ENCODE results near the gene MRPL28. TPM values are rescaled to one million over a fixed set of nuclear protein-coding genes. Genes with fewer than 3 reads are reported as not detected.

The MRPL28 gene
- total and polyA plus RNA-seq, 2 donors (not counting 3 experiments of a cell fraction or from before 2014, with no cell fraction given): 104 to 180 TPM

DNA sequence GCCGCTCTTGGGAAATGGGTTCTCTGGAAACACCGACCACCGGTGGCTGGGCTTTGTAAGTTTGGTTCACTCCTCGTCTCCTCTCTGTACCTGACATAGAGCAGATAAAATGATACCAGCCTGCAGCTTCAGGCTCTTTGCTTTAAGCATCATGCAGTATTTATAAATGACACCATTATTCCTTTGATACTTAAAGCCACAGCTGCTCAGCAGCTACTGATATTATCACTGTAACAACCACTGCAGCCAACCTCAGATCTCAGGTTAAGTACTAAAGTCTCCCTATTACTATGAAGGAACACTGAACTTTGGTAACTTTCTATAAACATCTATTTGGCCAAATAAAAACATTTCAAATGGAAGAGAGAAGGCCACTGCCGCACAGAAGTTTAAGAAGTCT lies 52.8 kb downstream of the MRPL28 start:
- dilution Hi-C loops (cut with MboI; ENCODE audit: extremely low pct_ligation_motif_present, low sequenced_read_pairs): no loop called here
- BruUV-seq (replicated peaks): no TSS peak
- Histone ChIP-seq H3K9ac (replicated peaks; ENCODE audit: extremely low read depth, insufficient read depth, low read length) (no peak overlapping the region), H3K27ac (ENCODE audit: insufficient read depth, low read depth, low read length) (no peak overlapping the region), H3K4me2 (ENCODE audit: insufficient read depth, low read length) (no peak overlapping the region), H3K27me3 (ENCODE audit: control insufficient read depth in 2 of 2, insufficient read depth in 2 of 2, low read length in 2 of 2) (no peaks in the 10 kb centered on the region), H3K9me3 (replicated peaks; ENCODE audit: control insufficient read depth, insufficient read depth, low read length) (no peaks in the 10 kb centered on the region), H3K36me3 (ENCODE audit: control insufficient read depth in 2 of 2, extremely low read depth in 1 of 2, insufficient read depth in 2 of 2, low read length in 2 of 2) (peaks cover 2 to 19% of the 10 kb centered on the region in 2 experiments), H3K4me3 (replicated peaks in 1 of 3; ENCODE audit: insufficient read depth in 1 of 3, low read depth in 1 of 3, low read length in 3 of 3) (no peak overlapping the region), H3K79me2 (ENCODE audit: control insufficient read depth, insufficient read depth, low read length) (peaks cover 52% of the 10 kb centered on the region), H3K4me1 (ENCODE audit: control insufficient read depth, extremely low read depth, insufficient read depth, low read length) (no peaks in the 10 kb centered on the region), H3K9me1 (replicated peaks; ENCODE audit: control insufficient read depth, extremely low read depth, insufficient read depth, low read length) (no peaks in the 10 kb centered on the region), H4K20me1 (replicated peaks; ENCODE audit: control insufficient read depth, extremely low read depth, insufficient read depth, low read length) (no peaks in the 10 kb centered on the region), H2AFZ (ENCODE audit: low read depth, low read length) (no peak overlapping the region)
- intact Hi-C loops (cut with micrococcal nuclease): no loop called here
- CTCF ChIA-PET: no interaction called here
- FAIRE-seq (no peak), DNase-seq (ENCODE audit: low read depth, low spot score) (no peak)
- no peak for TF ChIP-seq FOS (IDR thresholded peaks at IDR 0.05; ENCODE audit: borderline replicate concordance, insufficient read depth, low read length)
- TF ChIP-seq GATA2 (IDR thresholded peaks at IDR 0.05; ENCODE audit: insufficient read depth, insufficient read length, low read depth, low read length): no peak
- TF ChIP-seq POLR2A (IDR thresholded peaks at IDR 0.05; ENCODE audit: low read depth, low read length): no peak
- POLR2A ChIA-PET: no interaction called here

Other genes with a start within 250 kb of the MRPL28 start
- gene NPRL3, start 231.9 kb downstream of the MRPL28 start, total RNA-seq: 36.3 and 40.4 TPM in 2 replicates
- 19.3 and 22.4 TPM in 2 replicates for gene NPRL3, start 231.9 kb downstream of the MRPL28 start, polyA plus RNA-seq
- not detected in 2 replicates for gene HBZ, start 217.9 kb downstream of the MRPL28 start, total RNA-seq
- gene HBZ, start 217.9 kb downstream of the MRPL28 start, polyA plus RNA-seq: not detected in 2 replicates
- not detected in 2 replicates for gene HBM, start 204.6 kb downstream of the MRPL28 start, total RNA-seq
- not detected in 2 replicates for gene HBM, start 204.6 kb downstream of the MRPL28 start, polyA plus RNA-seq
- gene HBA2, start 197.7 kb downstream of the MRPL28 start, total RNA-seq: not detected in 2 replicates
- not detected in 2 replicates for gene HBA2, start 197.7 kb downstream of the MRPL28 start, polyA plus RNA-seq
- not detected in 2 replicates for gene HBA1, start 193.9 kb downstream of the MRPL28 start, total RNA-seq
- gene HBA1, start 193.9 kb downstream of the MRPL28 start, polyA plus RNA-seq: not detected in 2 replicates
- gene HBQ1, start 190.1 kb downstream of the MRPL28 start, total RNA-seq: not detected in 2 replicates
- 0.75 and 2.5 TPM in 2 replicates for gene HBQ1, start 190.1 kb downstream of the MRPL28 start, polyA plus RNA-seq
- 86.6 and 94.7 TPM in 2 replicates for gene LUC7L, start 141.1 kb downstream of the MRPL28 start, total RNA-seq
- 57.6 and 75.4 TPM in 2 replicates for gene LUC7L, start 141.1 kb downstream of the MRPL28 start, polyA plus RNA-seq
- gene FAM234A, start 135.7 kb downstream of the MRPL28 start, total RNA-seq: 70.4 and 73.1 TPM in 2 replicates
- gene FAM234A, start 135.7 kb downstream of the MRPL28 start, polyA plus RNA-seq: 89.4 and 98.8 TPM in 2 replicates
- 3.0 and 5.5 TPM in 2 replicates for gene RGS11, start 94.6 kb downstream of the MRPL28 start, total RNA-seq
- gene RGS11, start 94.6 kb downstream of the MRPL28 start, polyA plus RNA-seq: 4.9 and 7.2 TPM in 2 replicates
- gene ARHGDIG, start 89.9 kb downstream of the MRPL28 start, total RNA-seq: 0.93 and 1.9 TPM in 2 replicates
- gene ARHGDIG, start 89.9 kb downstream of the MRPL28 start, polyA plus RNA-seq: 2.2 and 3.8 TPM in 2 replicates
- gene PDIA2, start 87.4 kb downstream of the MRPL28 start, total RNA-seq: 0.99 TPM in 1 of 2 replicates, not detected in the other
- gene PDIA2, start 87.4 kb downstream of the MRPL28 start, polyA plus RNA-seq: 0.63 and 0.75 TPM in 2 replicates
- gene AXIN1, start 17.8 kb downstream of the MRPL28 start, total RNA-seq: 21.1 and 21.9 TPM in 2 replicates
- gene AXIN1, start 17.8 kb downstream of the MRPL28 start, polyA plus RNA-seq: 8.0 and 8.3 TPM in 2 replicates
- gene PGAP6, start 11.4 kb upstream of the MRPL28 start, total RNA-seq: 88.1 and 89.8 TPM in 2 replicates
- gene PGAP6, start 11.4 kb upstream of the MRPL28 start, polyA plus RNA-seq: 365 and 484 TPM in 2 replicates
- gene NME4, start 26.7 kb upstream of the MRPL28 start, total RNA-seq: 166 and 170 TPM in 2 replicates
- 264 and 412 TPM in 2 replicates for gene NME4, start 26.7 kb upstream of the MRPL28 start, polyA plus RNA-seq
- gene DECR2, start 31.3 kb upstream of the MRPL28 start, total RNA-seq: 23.1 and 28.3 TPM in 2 replicates
- gene DECR2, start 31.3 kb upstream of the MRPL28 start, polyA plus RNA-seq: 46.5 and 61.7 TPM in 2 replicates
- 64.9 and 75.9 TPM in 2 replicates for gene RAB11FIP3, start 55.1 kb upstream of the MRPL28 start, total RNA-seq
- 19.3 and 20.5 TPM in 2 replicates for gene RAB11FIP3, start 55.1 kb upstream of the MRPL28 start, polyA plus RNA-seq
- gene CAPN15, start 157.2 kb upstream of the MRPL28 start, total RNA-seq: 65.0 and 70.1 TPM in 2 replicates
- 33.9 and 48.6 TPM in 2 replicates for gene CAPN15, start 157.2 kb upstream of the MRPL28 start, polyA plus RNA-seq
- not detected in 2 replicates for gene PRR35, start 189.9 kb upstream of the MRPL28 start, total RNA-seq
- not detected in 2 replicates for gene PRR35, start 189.9 kb upstream of the MRPL28 start, polyA plus RNA-seq
- gene NHLRC4, start 196.5 kb upstream of the MRPL28 start, total RNA-seq: 0.30 and 0.73 TPM in 2 replicates
- gene NHLRC4, start 196.5 kb upstream of the MRPL28 start, polyA plus RNA-seq: 0.94 and 0.96 TPM in 2 replicates
- 56.8 and 67.7 TPM in 2 replicates for gene PIGQ, start 199.4 kb upstream of the MRPL28 start, total RNA-seq
- gene PIGQ, start 199.4 kb upstream of the MRPL28 start, polyA plus RNA-seq: 66.9 and 82.9 TPM in 2 replicates
- 16.7 and 18.8 TPM in 2 replicates for gene RAB40C, start 219.5 kb upstream of the MRPL28 start, total RNA-seq
- 12.4 and 16.3 TPM in 2 replicates for gene RAB40C, start 219.5 kb upstream of the MRPL28 start, polyA plus RNA-seq

Measured in endothelial cell of umbilical vein (primary cell).